K562 (cell line): ENCODE data around the gene AMBRA1. TPM values are rescaled to one million over a fixed set of nuclear protein-coding genes. Genes with fewer than 3 reads are reported as not detected.

Experiments used
- ARID1B ChIP-seq: fragments of 450-650 bp; IDR thresholded peaks from 2 replicates; pipeline ENCODE4 v1.6.1; 2016; ENCODE audit warnings: antibody characterized with exemption, mild to moderate bottlenecking, inconsistent platforms
- BRCA1 ChIP-seq, 2 experiments: fragments of 450-650 bp in 1 of 2; sonication (generic) in 1 of 2; formaldehyde crosslinking in 1 of 2; IDR thresholded peaks; 2 replicates each; pipeline versions ENCODE4 v1.5.0 to v1.6.1; 2017 to 2020; ENCODE audit warnings: mild to moderate bottlenecking in 1 of 2, missing genetic modification reagents in 1 of 2
- CHD7 ChIP-seq: fragments of 200-600 bp; sonication (generic); IDR thresholded peaks from one replicate; pipeline ENCODE4 v1.6.1; 2012; ENCODE audit warnings: mild to moderate bottlenecking, low read depth, low read length, inconsistent platforms
- E2F4 ChIP-seq: sonication (generic); formaldehyde crosslinking; IDR thresholded peaks from 2 replicates; pipeline ENCODE4 v1.8.0; 2022; ENCODE audit warnings: mild to moderate bottlenecking, low read depth, missing genetic modification reagents
- IRF9 ChIP-seq: fragments of 450-650 bp; IDR thresholded peaks from 2 replicates; pipeline ENCODE4 v1.6.1; 2016; ENCODE audit warnings: missing biosample characterization, missing genetic modification characterization
- KDM2B ChIP-seq: fragments of 250-450 bp; sonication (Bioruptor Pico); IDR thresholded peaks from 2 replicates; pipeline ENCODE4 v1.8.0; 2021; ENCODE audit warnings: mild to moderate bottlenecking, moderate library complexity
- RFX7 ChIP-seq: fragments of 250-450 bp; sonication (Bioruptor Pico); IDR thresholded peaks from 2 replicates; pipeline ENCODE4 v1.5.1; 2021; ENCODE audit warnings: mild to moderate bottlenecking
- ZNF175 ChIP-seq: fragments of 200-800 bp; sonication (Bioruptor generic); IDR thresholded peaks from 2 replicates; pipeline ENCODE4 v1.6.1; 2016; ENCODE audit warnings: low read depth, mild to moderate bottlenecking, missing genetic modification characterization, missing compliant biosample characterization
- ZNF324 ChIP-seq: fragments of 250-450 bp; sonication (Bioruptor Pico); IDR thresholded peaks from 2 replicates; pipeline ENCODE4 v1.4.0; 2020; ENCODE audit warnings: mild to moderate bottlenecking
- polyA plus RNA-seq, 8 experiments: library from polyadenylated mRNA; depleted of rRNA in 4 of 8; stranded (reverse) in 5 of 8; unstranded in 3 of 8; fragments of >200 nt; fragmentation: Nextera tagmentation in 2 of 8; fragmentation: Illumina TruSeq in 1 of 8; extraction: Ambion mirVana in 2 of 8; extraction: Trizol in 1 of 8; gene quantifications; 2 replicates each; pipeline versions ENCODE4 v1.2.1 to v1.2.3, GENCODE V29; 2011 to 2014; ENCODE audit warnings: inconsistent platforms in 1 of 8, missing spikeins in 1 of 8
- total RNA-seq, 7 experiments: library from RNA; depleted of rRNA in 6 of 7; stranded (reverse); fragments of >200 nt in 6 of 7; fragmentation: Illumina TruSeq in 2 of 7; extraction: Trizol in 2 of 7; gene quantifications; 2 replicates each; pipeline versions ENCODE4 v1.2.1 to v1.2.3, GENCODE V29; 2011 to 2021; ENCODE audit warnings: low replicate concordance in 1 of 7
- TF ChIP-seq, protein P1 (sequence below): sonication (generic); formaldehyde crosslinking; IDR thresholded peaks from 2 replicates; pipeline ENCODE4 v1.8.0; 2022; ENCODE audit warnings: mild to moderate bottlenecking, missing genetic modification reagents
- TF ChIP-seq, protein P2 (sequence below): sonication (generic); formaldehyde crosslinking; IDR thresholded peaks from 2 replicates; pipeline ENCODE4 v1.9.0; 2022; ENCODE audit warnings: mild to moderate bottlenecking, missing genetic modification reagents

Gene AMBRA1
- total and polyA plus RNA-seq, 9 of the 15 experiments (the other 6 are each of a cell fraction or from before 2014, with no cell fraction given) = 0.15 to 24.5 (median 13.0) TPM

DNA sequence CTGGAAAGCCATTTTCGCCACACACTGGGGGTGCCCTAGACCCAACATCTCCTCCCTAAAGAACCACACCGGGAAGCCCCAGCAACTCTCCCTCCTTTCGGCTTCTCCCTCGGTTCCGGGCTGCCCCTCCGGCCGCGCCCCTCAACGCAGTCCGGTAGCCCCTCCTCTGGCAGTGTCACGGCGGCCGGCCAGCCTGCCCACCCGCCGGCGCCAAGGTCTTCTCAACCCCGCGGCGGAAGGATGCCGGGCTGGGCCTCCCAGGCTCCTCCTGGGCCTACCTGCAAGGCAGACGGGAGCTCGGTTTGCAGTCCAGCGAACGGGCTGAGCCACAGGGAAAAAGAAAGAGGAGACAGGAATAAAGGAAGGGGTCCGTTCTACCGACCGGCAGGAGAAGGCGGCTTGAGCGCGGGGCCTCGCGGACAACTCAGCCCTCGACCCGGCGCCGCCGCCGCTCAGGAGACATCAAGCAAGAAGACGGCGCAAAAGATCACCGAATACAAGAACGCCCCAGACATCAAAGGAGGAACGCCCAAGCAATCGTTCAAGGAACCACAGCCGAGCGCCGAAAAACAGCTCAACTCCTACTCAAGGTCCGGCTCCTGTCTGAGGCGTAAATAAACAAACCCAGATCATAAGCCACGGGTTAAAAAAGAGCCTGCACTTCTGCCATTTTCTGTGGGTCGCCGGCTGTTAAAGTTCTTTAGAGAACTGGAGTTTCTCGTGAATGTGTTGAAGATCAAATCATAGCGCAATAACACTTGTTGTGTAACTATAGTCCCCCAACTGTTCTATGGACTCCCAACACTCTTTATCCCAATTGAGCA, at the start of gene AMBRA1 (continued):
- TF ChIP-seq IRF9 (tag) (no peak), CHD7 (no peak), ZNF175 (CRISPR knock-in tag) (peak; percentile 78), E2F4 (CRISPR knock-in tag) (no peak), RFX7 (CRISPR knock-in tag) (no peak), ARID1B (0 out of 2 replicates have a peak, but pooled peaks have one; percentile 43), BRCA1 (IDR thresholded peaks at IDR 0.05) (no peak), BRCA1 (CRISPR knock-in tag; IDR thresholded peaks at IDR 0.05) (no peak), ZNF324 (CRISPR knock-in tag) (no peak), KDM2B (CRISPR knock-in tag) (no peak)
- TF ChIP-seq, protein P1, sequence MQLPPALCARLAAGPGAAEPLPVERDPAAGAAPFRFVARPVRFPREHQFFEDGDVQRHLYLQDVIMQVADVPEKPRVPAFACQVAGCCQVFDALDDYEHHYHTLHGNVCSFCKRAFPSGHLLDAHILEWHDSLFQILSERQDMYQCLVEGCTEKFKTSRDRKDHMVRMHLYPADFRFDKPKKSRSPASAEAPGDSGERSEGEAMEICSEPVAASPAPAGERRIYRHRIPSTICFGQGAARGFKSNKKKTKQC (CRISPR knock-in tag) = peak; percentile 36; the same call in 1 of the 2 replicates
- TF ChIP-seq, protein P2, sequence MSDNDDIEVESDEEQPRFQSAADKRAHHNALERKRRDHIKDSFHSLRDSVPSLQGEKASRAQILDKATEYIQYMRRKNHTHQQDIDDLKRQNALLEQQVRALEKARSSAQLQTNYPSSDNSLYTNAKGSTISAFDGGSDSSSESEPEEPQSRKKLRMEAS = peak; percentile 55; the same call in 1 of the 2 replicates
